PC-9 (cell line): ENCODE data around the gene CLASP1.

Experiments used
- CTCF ChIP-seq: fragments of 200-600 bp; sonication (generic); conservative IDR thresholded peaks from 2 replicates; pipeline ENCODE4 v1.6.1; 2017; ENCODE audit warnings: mixed run types, antibody characterized with exemption, mild to moderate bottlenecking, moderate library complexity
- EZH2 ChIP-seq: fragments of 200-600 bp; sonication (generic); IDR thresholded peaks from 2 replicates; pipeline ENCODE4 v1.8.0; 2017; ENCODE audit warnings: antibody characterized with exemption, low read depth

- TF ChIP-seq CTCF = no peak
- TF ChIP-seq EZH2 = no peak
Observed at GRCh38 chr2:121519153-121519552, 130.1 kb downstream of the CLASP1 start.
